Stomach (tissue), 9 donors: ENCODE results near the gene POLR3GL. TPM values are rescaled to one million over a fixed set of nuclear protein-coding genes. Genes with fewer than 3 reads are reported as not detected.

Experiments
- DNase-seq, 2 donors: peaks; one replicate each; pipeline versions ENCODE4 v3.0.0 to v3.0.0-alpha.2; 2013 to 2019
- H3K27ac ChIP-seq, 5 donors: fragments of 200-600 bp in 4 of 5; sonication (generic) in 4 of 5; one replicate each; pipeline ENCODE4 v1.5.1; 2013 to 2019; ENCODE audit warnings: mild to moderate bottlenecking in 1 of 5, moderate library complexity in 1 of 5
- H3K27me3 ChIP-seq, 3 donors: fragments of 200-600 bp; sonication (generic); one replicate each; pipeline ENCODE4 v1.5.1; 2017 to 2019; ENCODE audit warnings: mixed run types in 1 of 3
- H3K36me3 ChIP-seq, 4 donors: fragments of 200-600 bp; sonication (generic); 1 replicate in 3 of 4; 2 replicates in 1 of 4; pipeline ENCODE4 v1.5.1; 2016 to 2019
- H3K4me1 ChIP-seq, 4 donors: fragments of 200-600 bp; sonication (generic); one replicate each; pipeline ENCODE4 v1.5.1; 2016 to 2019
- H3K4me3 ChIP-seq, 4 donors: fragments of 200-600 bp; sonication (generic) in 3 of 4; one replicate each; pipeline ENCODE4 v1.5.1; 2016 to 2019; ENCODE audit warnings: mild to moderate bottlenecking in 1 of 4
- H3K9me3 ChIP-seq, 4 donors: fragments of 200-600 bp; sonication (generic); one replicate each; pipeline ENCODE4 v1.5.1; 2016 to 2019
- CTCF ChIP-seq, 7 experiments: fragments of 450-650 bp in 4 of 7; fragments of 200-600 bp in 3 of 7; sonication (generic) in 3 of 7; IDR thresholded peaks; one replicate each; pipeline ENCODE4 v1.5.1; 2016 to 2019; ENCODE audit warnings: antibody characterized with exemption in 7 of 7, control low read depth in 2 of 7, mild to moderate bottlenecking in 1 of 7
- EP300 ChIP-seq: sonication (generic); formaldehyde crosslinking; IDR thresholded peaks from one replicate; pipeline ENCODE4 v1.6.1; 2017; ENCODE audit warnings: antibody characterized with exemption
- POLR2A ChIP-seq, 4 donors: fragments of 450-650 bp; IDR thresholded peaks; one replicate each; pipeline ENCODE4 v1.6.1; 2016; ENCODE audit warnings: antibody characterized with exemption in 4 of 4, control low read depth in 2 of 4, mild to moderate bottlenecking in 1 of 4, moderate library complexity in 1 of 4
- POLR2AphosphoS5 ChIP-seq, 3 donors: sonication (generic); formaldehyde crosslinking; IDR thresholded peaks; one replicate each; pipeline ENCODE4 v1.6.1; 2016; ENCODE audit warnings: antibody characterized with exemption in 3 of 3
- WGBS, 5 donors: extraction: QIAGEN DNeasy Blood & Tissue Kit in 3 of 5; methylation state at CpG; one replicate each; pipeline versions ENCODE4 v1.1.5 to v1.1.7; 2013 to 2018; 5-methylcytosine and 5-hydroxymethylcytosine counted together
- intact Hi-C: fragments of 100-400 bp; cut with DNase I; formaldehyde crosslinking; loops from one replicate; pipeline ENCODE4 v1.15.1; 2023; ENCODE audit warnings: low total_unique reads
- polyA plus RNA-seq, 3 donors: library from polyadenylated mRNA; stranded (reverse); fragments of 200-250 nt; gene quantifications; one replicate each; pipeline ENCODE4 v1.2.3, GENCODE V29; 2013
- total RNA-seq, 5 donors: library from RNA; depleted of rRNA; stranded (reverse); fragments of >200 nt; gene quantifications; one replicate each; pipeline versions ENCODE4 v1.1.0 to v1.2.3, GENCODE V29; 2014 to 2016
- donor health status: healthy with polysubstance abuse.
- donor health status: Bipolar disorder and iron deficiency.
- donor health status: healthy.

POLR3GL gene
- total and polyA plus RNA-seq, 8 donors: 5.8 to 165 (median 26.9) TPM

- 74 to 96% (median 89%) methylated on average over 3 of the region's 3 CpGs for WGBS, 5 donors
- intact Hi-C loops: no loop called here
- Histone ChIP-seq H3K36me3 (peaks cover 0 to 62% (median 47%) of the 10 kb centered on the region in 4 donors), H3K9me3 (no peaks in the 10 kb centered on the region), H3K4me1 (peaks cover 0 to 12% (median 5%) of the 10 kb centered on the region in 4 donors), H3K4me3 (no peak overlapping the region), H3K27ac (no peak overlapping the region), H3K27me3 (no peaks in the 10 kb centered on the region)
- no peak for TF ChIP-seq CTCF (IDR thresholded peaks at IDR 0.05)
- no peak for TF ChIP-seq EP300
- TF ChIP-seq POLR2AphosphoS5 (IDR thresholded peaks at IDR 0.05): no peak
- no peak for TF ChIP-seq POLR2A (IDR thresholded peaks at IDR 0.05)
- DNase-seq: no peak
Measured at GRCh38 chr1:145944532-145944931, 20.0 kb upstream of the POLR3GL start.

- Histone ChIP-seq H3K36me3 (peaks cover 0 to 51% (median 40%) of the 10 kb centered on the region in 4 donors), H3K9me3 (no peaks in the 10 kb centered on the region), H3K4me3 (no peak overlapping the region), H3K27ac (peak overlapping the region in 1 of 5 donors; percentile 69), H3K27me3 (no peaks in the 10 kb centered on the region), H3K4me1 (peaks cover 0 to 32% (median 14%) of the 10 kb centered on the region in 4 donors)
- TF ChIP-seq CTCF (IDR thresholded peaks at IDR 0.05) (no peak), POLR2A (IDR thresholded peaks at IDR 0.05) (no peak), POLR2AphosphoS5 (IDR thresholded peaks at IDR 0.05) (no peak), EP300 (no peak)
- DNase-seq: no peak
- WGBS, 5 donors: 82 to 94% (median 92%) methylated on average over 4 of the region's 4 CpGs
- intact Hi-C loops: no loop called here
Measured at GRCh38 chr1:145946477-145946986, 18.0 kb upstream of the POLR3GL start.

GRCh38 chr1:145947551-145947950 lies 16.9 kb upstream of the POLR3GL start:
- Histone ChIP-seq H3K36me3 (peaks cover 0 to 41% (median 31%) of the 10 kb centered on the region in 4 donors), H3K4me3 (no peak overlapping the region), H3K27ac (peak overlapping the region in 1 of 5 donors; percentile 69), H3K9me3 (no peaks in the 10 kb centered on the region), H3K27me3 (no peaks in the 10 kb centered on the region), H3K4me1 (peaks cover 0 to 39% (median 18%) of the 10 kb centered on the region in 4 donors)
- intact Hi-C loops: no loop called here
- no peak for TF ChIP-seq CTCF (IDR thresholded peaks at IDR 0.05)
- no peak for TF ChIP-seq EP300
- TF ChIP-seq POLR2AphosphoS5 (IDR thresholded peaks at IDR 0.05): no peak
- TF ChIP-seq POLR2A (IDR thresholded peaks at IDR 0.05): no peak
- no peak for DNase-seq
- WGBS, 5 donors: 73 to 85% (median 81%) methylated on average over 4 of the region's 4 CpGs

GRCh38 chr1:145949219-145949618 lies 15.3 kb upstream of the POLR3GL start:
- intact Hi-C loops: no loop called here
- H3K36me3 ChIP-seq: peaks cover 0 to 26% (median 19%) of the 10 kb centered on the region in 4 donors
- H3K9me3 ChIP-seq: no peaks in the 10 kb centered on the region
- no peak overlapping the region for H3K4me3 ChIP-seq
- DNase-seq: no peak
- no peaks in the 10 kb centered on the region for H3K27me3 ChIP-seq
- 87 to 96% (median 91%) methylated on average over 4 of the region's 4 CpGs for WGBS, 5 donors
- H3K27ac ChIP-seq: peak overlapping the region in 1 of 5 donors; percentile 69
- peak in 2 of 3 donors; percentile 14 to 16 for TF ChIP-seq POLR2AphosphoS5 (IDR thresholded peaks at IDR 0.05)
- TF ChIP-seq EP300: peak; percentile 69
- TF ChIP-seq CTCF (IDR thresholded peaks at IDR 0.05): no peak
- peaks cover 0 to 48% (median 22%) of the 10 kb centered on the region in 4 donors for H3K4me1 ChIP-seq
